MCF 10A (cell line): ENCODE results near the gene SSR3. TPM values are rescaled to one million over a fixed set of nuclear protein-coding genes. Genes with fewer than 3 reads are reported as not detected.

Source experiments
- BruUV-seq: library from RNA; stranded (reverse); fragments of 400-500 nt; replicated peaks from 2 replicates; lab custom pipeline; 2021; lab: Mats Ljungman, UMichigan
- CTCF ChIA-PET: fragments of 300-600 bp; sonication (Branson Sonifier 250); formaldehyde crosslinking; extraction: SDS; loops from one replicate; lab custom pipeline; 2021; ENCODE audit warnings: antibody characterized with exemption, inconsistent platforms; lab: Yijun Ruan, JAX
- POLR2A ChIA-PET: fragments of 300-600, 350-650 bp; sonication (Branson Sonifier 250); formaldehyde crosslinking; extraction: SDS; loops from one replicate; lab custom pipeline; 2020; ENCODE audit warnings: antibody characterized with exemption, inconsistent platforms; lab: Yijun Ruan, JAX
- DNase-seq: peaks from one replicate; pipeline ENCODE4 v3.0.0-alpha.2; 2018; ENCODE audit not compliant: unreplicated experiment
- H3K27ac Mint-ChIP-seq: one replicate; pipeline ENCODE4 v1.8.0; 2022; ENCODE audit warnings: mild to moderate bottlenecking, low read depth, mixed read lengths; ENCODE audit not compliant: unreplicated experiment
- H3K27me3 Mint-ChIP-seq: one replicate; pipeline ENCODE4 v1.8.0; 2022; ENCODE audit warnings: mixed read lengths; ENCODE audit not compliant: insufficient read depth, unreplicated experiment
- H3K36me3 Mint-ChIP-seq: one replicate; pipeline ENCODE4 v1.8.0; 2022; ENCODE audit warnings: mild to moderate bottlenecking, moderate library complexity, mixed read lengths; ENCODE audit not compliant: insufficient read depth, unreplicated experiment
- H3K4me1 Mint-ChIP-seq: one replicate; pipeline ENCODE4 v1.8.0; 2022; ENCODE audit warnings: mixed read lengths; ENCODE audit not compliant: insufficient read depth, unreplicated experiment
- H3K4me3 Mint-ChIP-seq: one replicate; pipeline ENCODE4 v1.8.0; 2022; ENCODE audit warnings: mild to moderate bottlenecking, moderate library complexity, mixed read lengths; ENCODE audit not compliant: unreplicated experiment
- H3K9me3 Mint-ChIP-seq: one replicate; pipeline ENCODE4 v1.8.0; 2022; ENCODE audit warnings: mixed read lengths; ENCODE audit not compliant: unreplicated experiment
- intact Hi-C: fragments of 100-400 bp; cut with micrococcal nuclease; formaldehyde crosslinking; loops from 2 replicates; pipeline ENCODE4 v1.14.1; 2022
- total RNA-seq: library from RNA; stranded (reverse); gene quantifications from 2 replicates; pipeline ENCODE4 v1.2.3, GENCODE V29; 2022
- TF ChIP-seq, protein P1 (sequence below): fragments of 200-600 bp; IDR thresholded peaks from one replicate; pipeline ENCODE4 v1.8.0; 2022; ENCODE audit warnings: antibody characterized with exemption, mild to moderate bottlenecking; ENCODE audit not compliant: unreplicated experiment

SSR3 gene
- total RNA-seq, 1 experiment from 2014 or later, result 447 TPM

DNA sequence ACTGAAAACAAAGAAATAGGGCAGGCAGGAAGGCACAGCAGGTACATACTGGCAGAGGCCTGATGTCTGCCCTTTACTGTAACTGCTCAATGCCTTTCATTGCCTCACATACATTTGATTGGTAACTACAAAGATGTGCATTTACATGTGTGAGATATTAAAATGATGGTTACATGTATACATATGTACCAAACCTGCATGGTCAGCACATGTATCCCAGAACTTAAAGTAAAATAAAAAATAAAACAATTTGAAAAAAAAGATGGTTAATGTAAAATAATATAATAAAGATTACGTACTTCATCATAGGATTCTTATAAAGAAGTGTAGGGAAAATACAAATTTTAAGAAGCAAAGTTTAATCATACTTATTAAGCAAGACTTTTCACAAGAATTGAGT, 15.1 kb downstream of the SSR3 start:
- peaks cover 7% of the 10 kb centered on the region for H3K4me1 Mint-ChIP-seq
- no peaks in the 10 kb centered on the region for H3K27me3 Mint-ChIP-seq
- no peaks in the 10 kb centered on the region for H3K9me3 Mint-ChIP-seq
- no peak overlapping the region for H3K27ac Mint-ChIP-seq
- intact Hi-C loops, result loop anchor here (5.0 kb wide), 2 partner anchors 132 to 587 kb away; partner anchors contain the start of gene TIPARP
- no peak for DNase-seq
- H3K4me3 Mint-ChIP-seq, result no peak overlapping the region
- BruUV-seq, result no TSS peak
- POLR2A ChIA-PET, result interaction anchor here (0.9 to 1.3 kb wide), 2 partner anchors 14 to 15 kb away, joined by 3 to 4 read pairs; partner anchors contain the start of gene SSR3
- CTCF ChIA-PET, result interaction anchor here (1.2 kb wide), 2 partner anchors 28 to 388 kb away, joined by 3 to 4 read pairs; no protein-coding TSS in a partner anchor
- TF ChIP-seq, protein P1, sequence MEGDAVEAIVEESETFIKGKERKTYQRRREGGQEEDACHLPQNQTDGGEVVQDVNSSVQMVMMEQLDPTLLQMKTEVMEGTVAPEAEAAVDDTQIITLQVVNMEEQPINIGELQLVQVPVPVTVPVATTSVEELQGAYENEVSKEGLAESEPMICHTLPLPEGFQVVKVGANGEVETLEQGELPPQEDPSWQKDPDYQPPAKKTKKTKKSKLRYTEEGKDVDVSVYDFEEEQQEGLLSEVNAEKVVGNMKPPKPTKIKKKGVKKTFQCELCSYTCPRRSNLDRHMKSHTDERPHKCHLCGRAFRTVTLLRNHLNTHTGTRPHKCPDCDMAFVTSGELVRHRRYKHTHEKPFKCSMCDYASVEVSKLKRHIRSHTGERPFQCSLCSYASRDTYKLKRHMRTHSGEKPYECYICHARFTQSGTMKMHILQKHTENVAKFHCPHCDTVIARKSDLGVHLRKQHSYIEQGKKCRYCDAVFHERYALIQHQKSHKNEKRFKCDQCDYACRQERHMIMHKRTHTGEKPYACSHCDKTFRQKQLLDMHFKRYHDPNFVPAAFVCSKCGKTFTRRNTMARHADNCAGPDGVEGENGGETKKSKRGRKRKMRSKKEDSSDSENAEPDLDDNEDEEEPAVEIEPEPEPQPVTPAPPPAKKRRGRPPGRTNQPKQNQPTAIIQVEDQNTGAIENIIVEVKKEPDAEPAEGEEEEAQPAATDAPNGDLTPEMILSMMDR, result no peak
- H3K36me3 Mint-ChIP-seq, result peaks cover 59% of the 10 kb centered on the region

DNA sequence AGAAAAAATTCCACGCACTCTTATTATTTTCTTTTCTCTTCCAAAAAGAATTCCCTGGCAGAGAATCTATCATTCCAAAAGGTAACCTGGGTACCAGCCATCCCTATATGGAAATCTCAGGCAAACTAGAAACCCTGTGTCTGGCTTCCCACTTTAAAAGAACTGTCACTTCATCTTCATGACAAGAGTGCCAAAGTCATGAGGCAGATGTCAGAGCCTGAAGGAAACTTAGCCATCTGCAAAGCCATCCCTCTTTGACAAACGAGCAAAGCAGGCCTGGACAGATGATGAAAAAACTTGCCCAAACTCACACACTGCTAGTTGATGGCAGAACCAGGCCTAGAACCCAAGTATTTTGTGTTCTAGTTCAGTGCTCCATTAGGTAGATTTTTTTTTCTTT, 15.9 kb downstream of the SSR3 start:
- intact Hi-C loops, result loop anchor here (5.0 kb wide), 2 partner anchors 133 to 588 kb away; partner anchors contain the start of gene TIPARP
- Mint-ChIP-seq H3K27me3 (no peaks in the 10 kb centered on the region), H3K27ac (no peak overlapping the region), H3K4me3 (no peak overlapping the region), H3K4me1 (peaks cover 7% of the 10 kb centered on the region), H3K36me3 (peaks cover 52% of the 10 kb centered on the region), H3K9me3 (no peaks in the 10 kb centered on the region)
- CTCF ChIA-PET, result interaction anchor here (0.5 to 1.2 kb wide), 3 partner anchors 269 to 390 kb away, joined by 3 read pairs; no protein-coding TSS in a partner anchor
- POLR2A ChIA-PET, result interaction anchor here (0.9 to 1.3 kb wide), 2 partner anchors 15 to 16 kb away, joined by 3 to 4 read pairs; partner anchors contain the start of gene SSR3
- DNase-seq, result no peak
- BruUV-seq, result no TSS peak
- TF ChIP-seq, protein P1, result no peak

DNA sequence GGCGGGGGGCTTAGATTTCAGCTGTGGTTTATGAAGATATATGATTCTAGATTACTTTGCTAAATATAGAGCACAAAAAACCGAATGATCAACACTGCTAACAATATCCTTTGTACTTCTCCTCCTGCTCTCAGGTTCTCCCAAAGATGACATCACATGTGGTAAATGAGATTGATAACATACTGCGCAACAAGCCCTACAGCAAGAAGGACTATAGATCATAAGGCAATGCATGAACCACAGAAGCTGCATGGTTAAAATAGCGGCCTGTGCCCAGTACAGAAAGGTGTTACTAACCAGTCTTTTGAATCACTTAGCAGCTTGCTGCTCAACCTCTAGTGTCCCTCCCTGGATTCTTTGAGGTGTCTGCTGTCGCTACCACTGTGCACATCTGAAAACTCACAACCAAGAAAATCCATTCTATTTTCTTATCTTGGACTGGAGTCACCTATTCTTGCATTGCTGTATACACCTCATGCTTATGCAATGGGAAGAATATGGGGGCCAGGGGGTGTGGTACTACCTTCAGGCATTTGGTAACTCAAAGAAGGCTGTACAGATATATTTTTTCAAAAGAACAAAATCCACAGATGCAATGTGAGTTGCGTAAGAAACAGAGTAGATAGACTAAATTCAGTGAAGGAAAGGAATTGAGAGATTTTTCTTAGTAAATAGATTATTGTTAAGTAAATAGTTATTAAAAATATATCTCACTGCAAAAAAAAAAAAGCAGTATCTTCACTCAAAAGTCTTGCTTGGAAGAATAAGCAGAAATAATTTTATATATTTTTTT, 18.2 kb downstream of the SSR3 start:
- Mint-ChIP-seq H3K9me3 (no peaks in the 10 kb centered on the region), H3K36me3 (peaks cover 28% of the 10 kb centered on the region), H3K4me1 (peaks cover 7% of the 10 kb centered on the region), H3K27ac (no peak overlapping the region), H3K27me3 (no peaks in the 10 kb centered on the region), H3K4me3 (no peak overlapping the region)
- DNase-seq, result no peak
- ChIA-PET CTCF (interaction anchor here (0.6 to 1.3 kb wide), 7 partner anchors 19 to 599 kb away, joined by 3 to 5 read pairs (median 3); no protein-coding TSS in a partner anchor), POLR2A (no interaction called here)
- no TSS peak for BruUV-seq
- TF ChIP-seq, protein P1, result no peak
- intact Hi-C loops, result loop anchor here (5.0 kb wide), 2 partner anchors 136 to 591 kb away; partner anchors contain the start of gene TIPARP

DNA sequence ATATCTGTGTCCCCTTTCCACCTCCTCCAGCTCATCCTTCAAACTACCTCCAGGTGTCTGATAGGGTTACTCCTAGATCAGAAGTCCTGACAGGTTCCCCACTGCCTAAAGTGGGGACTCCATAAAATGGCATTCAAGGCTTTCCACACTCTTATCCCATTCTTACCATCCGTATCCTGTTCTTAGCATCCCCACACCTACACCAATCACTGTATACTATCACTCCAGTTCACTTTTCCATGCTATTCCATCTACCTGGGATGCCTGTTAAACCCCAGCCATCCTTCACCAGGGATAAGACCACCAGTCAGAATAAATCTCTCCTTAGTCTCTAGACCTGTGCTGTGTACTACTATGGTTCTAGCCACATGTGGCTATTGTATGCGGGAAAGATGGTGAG, 19.1 kb downstream of the SSR3 start:
- no peaks in the 10 kb centered on the region for H3K9me3 Mint-ChIP-seq
- H3K4me3 Mint-ChIP-seq, result no peak overlapping the region
- H3K36me3 Mint-ChIP-seq, result peaks cover 19% of the 10 kb centered on the region
- no peaks in the 10 kb centered on the region for H3K27me3 Mint-ChIP-seq
- POLR2A ChIA-PET, result interaction anchor here (1.0 to 1.6 kb wide), 4 partner anchors 8 to 526 kb away, joined by 3 to 6 read pairs (median 3); partner anchors contain the start of gene SSR3
- peaks cover 7% of the 10 kb centered on the region for H3K4me1 Mint-ChIP-seq
- peak overlapping the region; percentile 1 for H3K27ac Mint-ChIP-seq
- CTCF ChIA-PET, result interaction anchor here (0.5 to 1.8 kb wide), 13 partner anchors 11 to 1629 kb away, joined by 3 to 7 read pairs (median 4); no protein-coding TSS in a partner anchor
- TF ChIP-seq, protein P1, result no peak
- intact Hi-C loops, result loop anchor here (1.0 to 5.0 kb wide), 4 partner anchors 137 to 602 kb away; partner anchors contain the start of gene TIPARP
- BruUV-seq, result no TSS peak
- no peak for DNase-seq
